ENCODE measurements around the gene TMX2. TPM values are rescaled to one million over a fixed set of nuclear protein-coding genes. Genes with fewer than 3 reads are reported as not detected.

TMX2 gene
- total and polyA plus RNA-seq, 10 of the 15 experiments (the other 5 are each of a cell fraction or from before 2014, with no cell fraction given), result 64.3 to 134 (median 91.6) TPM

DNA sequence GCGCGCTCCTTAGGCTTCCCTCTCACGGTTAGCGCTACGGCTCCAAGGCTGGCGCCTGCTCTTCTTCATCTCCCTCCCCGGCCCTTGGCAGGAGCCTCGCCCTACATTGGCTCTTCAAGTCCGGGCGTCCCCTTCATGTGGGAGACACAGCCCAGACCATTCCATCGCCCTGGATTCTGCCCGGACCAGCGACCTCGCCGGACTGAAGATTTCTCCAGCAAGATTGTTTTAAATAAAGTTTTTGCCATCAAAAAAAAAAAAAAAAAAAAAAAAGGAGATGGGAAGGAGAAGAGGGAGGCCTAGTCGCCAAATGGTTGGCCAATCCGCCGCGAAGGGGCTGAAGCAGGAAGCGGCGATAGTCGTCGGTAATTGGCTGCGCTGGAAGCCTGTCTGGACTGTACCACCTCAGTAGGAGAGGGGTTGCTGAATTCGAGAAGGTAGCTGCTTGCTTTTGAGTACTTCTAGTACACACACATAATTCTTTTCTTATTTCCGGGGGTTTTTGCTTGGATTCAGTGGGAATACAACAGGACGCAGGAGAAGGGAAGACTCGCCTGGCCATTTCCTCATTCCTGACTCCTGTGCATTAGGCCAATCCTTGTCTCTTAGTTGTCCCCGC, 45.2 kb upstream of the TMX2 start (continued):
- no peak for TF ChIP-seq NR2F1 (conservative IDR thresholded peaks at IDR 0.05)
- TF ChIP-seq, protein P1, sequence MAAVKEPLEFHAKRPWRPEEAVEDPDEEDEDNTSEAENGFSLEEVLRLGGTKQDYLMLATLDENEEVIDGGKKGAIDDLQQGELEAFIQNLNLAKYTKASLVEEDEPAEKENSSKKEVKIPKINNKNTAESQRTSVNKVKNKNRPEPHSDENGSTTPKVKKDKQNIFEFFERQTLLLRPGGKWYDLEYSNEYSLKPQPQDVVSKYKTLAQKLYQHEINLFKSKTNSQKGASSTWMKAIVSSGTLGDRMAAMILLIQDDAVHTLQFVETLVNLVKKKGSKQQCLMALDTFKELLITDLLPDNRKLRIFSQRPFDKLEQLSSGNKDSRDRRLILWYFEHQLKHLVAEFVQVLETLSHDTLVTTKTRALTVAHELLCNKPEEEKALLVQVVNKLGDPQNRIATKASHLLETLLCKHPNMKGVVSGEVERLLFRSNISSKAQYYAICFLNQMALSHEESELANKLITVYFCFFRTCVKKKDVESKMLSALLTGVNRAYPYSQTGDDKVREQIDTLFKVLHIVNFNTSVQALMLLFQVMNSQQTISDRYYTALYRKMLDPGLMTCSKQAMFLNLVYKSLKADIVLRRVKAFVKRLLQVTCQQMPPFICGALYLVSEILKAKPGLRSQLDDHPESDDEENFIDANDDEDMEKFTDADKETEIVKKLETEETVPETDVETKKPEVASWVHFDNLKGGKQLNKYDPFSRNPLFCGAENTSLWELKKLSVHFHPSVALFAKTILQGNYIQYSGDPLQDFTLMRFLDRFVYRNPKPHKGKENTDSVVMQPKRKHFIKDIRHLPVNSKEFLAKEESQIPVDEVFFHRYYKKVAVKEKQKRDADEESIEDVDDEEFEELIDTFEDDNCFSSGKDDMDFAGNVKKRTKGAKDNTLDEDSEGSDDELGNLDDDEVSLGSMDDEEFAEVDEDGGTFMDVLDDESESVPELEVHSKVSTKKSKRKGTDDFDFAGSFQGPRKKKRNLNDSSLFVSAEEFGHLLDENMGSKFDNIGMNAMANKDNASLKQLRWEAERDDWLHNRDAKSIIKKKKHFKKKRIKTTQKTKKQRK (IDR thresholded peaks at IDR 0.05; ENCODE audit: low read depth, low read length), result no peak
- no peak for TF ChIP-seq USF1 (IDR thresholded peaks at IDR 0.05; ENCODE audit: borderline replicate concordance, extremely low read length, insufficient read depth, low read depth, low read length)
- peak; percentile 82; the same call in 1 of the 2 replicates for TF ChIP-seq TARDBP (IDR thresholded peaks at IDR 0.05; ENCODE audit: borderline replicate concordance)
- TF ChIP-seq NR2C1 (IDR thresholded peaks at IDR 0.05), result peak; percentile 33
- TF ChIP-seq REST (IDR thresholded peaks at IDR 0.05; ENCODE audit: low read depth, low read length), result no peak
- no peak for TF ChIP-seq BRCA1 (IDR thresholded peaks at IDR 0.05; ENCODE audit: low read depth, low read length)
- no peak for TF ChIP-seq SMAD1 (IDR thresholded peaks at IDR 0.05; ENCODE audit: low read depth, partially characterized antibody)
- TF ChIP-seq CEBPB (IDR thresholded peaks at IDR 0.05; ENCODE audit: borderline replicate concordance in 1 of 2, low read depth in 2 of 2, low read length in 2 of 2), result no peak
- no peak; the same call in 1 of the 2 replicates for TF ChIP-seq CBX5 (IDR thresholded peaks at IDR 0.05; ENCODE audit: low read depth)
- peak; percentile 67 for TF ChIP-seq IKZF2 (IDR thresholded peaks at IDR 0.05)
- TF ChIP-seq NBN (IDR thresholded peaks at IDR 0.05), result peak; percentile 86
- TF ChIP-seq CTCF (IDR thresholded peaks at IDR 0.05 in 2 of 3, conservative IDR thresholded peaks at IDR 0.05 in 1 of 3; ENCODE audit: control insufficient read depth in 2 of 3, extremely low read depth in 1 of 3, insufficient read depth in 1 of 3, low read depth in 3 of 3, low read length in 3 of 3), result no peak
- TF ChIP-seq ELK1 (IDR thresholded peaks at IDR 0.05; ENCODE audit: low read depth, low read length), result peak; percentile 13; the same call in 1 of the 2 replicates
- no peak for TF ChIP-seq PAX8 (IDR thresholded peaks at IDR 0.05)
- peak; percentile 81 for TF ChIP-seq RELB (IDR thresholded peaks at IDR 0.05; ENCODE audit: low read depth)
